SK-N-SH treated with all-trans-retinoic acid at 6 μM for 48 hours (cell line): ENCODE data around the gene ATP6V1F.
"Not testable (repeated sequence)": the region's sequence is repeated elsewhere in the genome, so short reads cannot be mapped to it uniquely, and the experiment has no call there.

Experiments
- ATAC-seq: fragments of 200-7000 bp; cut with Tn5 transposase; 3 replicates; pipeline ENCODE4 v1.9.1; 2020; ENCODE audit warnings: mild to moderate bottlenecking, moderate library complexity
- ARNTL ChIP-seq: fragments of 450-650 bp; formaldehyde crosslinking; IDR thresholded peaks from 2 replicates; pipeline ENCODE4 v1.5.0; 2020; ENCODE audit warnings: low read depth, mild to moderate bottlenecking, moderate library complexity, borderline replicate concordance
- BACH2 ChIP-seq: fragments of 250-450 bp; sonication (Bioruptor Pico); IDR thresholded peaks from 2 replicates; pipeline ENCODE4 v1.9.0; 2021; ENCODE audit warnings: mild to moderate bottlenecking, borderline replicate concordance
- CSDC2 ChIP-seq: fragments of 250-450 bp; sonication (Bioruptor Pico); IDR thresholded peaks from 2 replicates; pipeline ENCODE4 v1.5.0; 2020; ENCODE audit warnings: mild to moderate bottlenecking, moderate library complexity
- ESRRG ChIP-seq: fragments of 250-450 bp; sonication (Bioruptor Pico); IDR thresholded peaks from 2 replicates; pipeline ENCODE4 v1.6.1; 2021; ENCODE audit warnings: mild to moderate bottlenecking
- GLIS3 ChIP-seq: fragments of 250-450 bp; sonication (Bioruptor Pico); IDR thresholded peaks from 2 replicates; pipeline ENCODE4 v1.5.0; 2020; ENCODE audit warnings: mild to moderate bottlenecking, moderate library complexity
- ISL1 ChIP-seq: fragments of 250-450 bp; sonication (Bioruptor Pico); IDR thresholded peaks from 2 replicates; pipeline ENCODE4 v2.1.2; 2022; ENCODE audit warnings: mild to moderate bottlenecking, moderate library complexity
- OSR1 ChIP-seq: fragments of 250-450 bp; sonication (Bioruptor Pico); IDR thresholded peaks from 2 replicates; pipeline ENCODE4 v1.8.0; 2022; ENCODE audit warnings: moderate library complexity, mild to moderate bottlenecking, inconsistent platforms
- PPARA ChIP-seq: fragments of 250-450 bp; sonication (Bioruptor Pico); IDR thresholded peaks from 2 replicates; pipeline ENCODE4 v1.5.0; 2020; ENCODE audit warnings: mild to moderate bottlenecking, borderline replicate concordance
- RARB ChIP-seq: fragments of 250-450 bp; sonication (Bioruptor Pico); IDR thresholded peaks from 2 replicates; pipeline ENCODE4 v1.8.0; 2021; ENCODE audit warnings: mild to moderate bottlenecking, moderate library complexity
- SNAI2 ChIP-seq: fragments of 250-450 bp; sonication (Bioruptor Pico); IDR thresholded peaks from 2 replicates; pipeline ENCODE4 v1.5.0; 2020; ENCODE audit warnings: mild to moderate bottlenecking, moderate library complexity
- TCF4 ChIP-seq: fragments of 250-450 bp; sonication (Bioruptor Pico); IDR thresholded peaks from 2 replicates; pipeline ENCODE4 v1.8.0; 2021; ENCODE audit warnings: mild to moderate bottlenecking, moderate library complexity, borderline replicate concordance
- TOX ChIP-seq: fragments of 250-450 bp; sonication (Bioruptor Pico); IDR thresholded peaks from 2 replicates; pipeline ENCODE4 v1.8.0; 2021; ENCODE audit warnings: mild to moderate bottlenecking, moderate library complexity, borderline replicate concordance
- ZC3H10 ChIP-seq: fragments of 250-450 bp; sonication (Bioruptor Pico); IDR thresholded peaks from 2 replicates; pipeline ENCODE4 v1.5.1; 2021; ENCODE audit warnings: mild to moderate bottlenecking, moderate library complexity
- ZFP3 ChIP-seq: fragments of 250-450 bp; sonication (Bioruptor Pico); IDR thresholded peaks from 2 replicates; pipeline ENCODE4 v1.5.0; 2020; ENCODE audit warnings: mild to moderate bottlenecking, moderate library complexity
- ZFP30 ChIP-seq: fragments of 450-650 bp; formaldehyde crosslinking; IDR thresholded peaks from 2 replicates; pipeline ENCODE4 v1.5.0; 2022; ENCODE audit warnings: mild to moderate bottlenecking, moderate library complexity
- ZNF565 ChIP-seq: fragments of 450-650 bp; formaldehyde crosslinking; conservative IDR thresholded peaks from 2 replicates; pipeline ENCODE4 v1.5.0; 2020; ENCODE audit warnings: low read depth, mild to moderate bottlenecking, moderate library complexity
- ZNF70 ChIP-seq: fragments of 450-650 bp; formaldehyde crosslinking; IDR thresholded peaks from 2 replicates; pipeline ENCODE4 v1.5.0; 2020; ENCODE audit warnings: mild to moderate bottlenecking, moderate library complexity
- ZNF8 ChIP-seq: fragments of 450-650 bp; formaldehyde crosslinking; IDR thresholded peaks from 2 replicates; pipeline ENCODE4 v1.5.0; 2020; ENCODE audit warnings: mild to moderate bottlenecking, moderate library complexity
- TF ChIP-seq, protein P1 (sequence below): fragments of 250-450 bp; sonication (Bioruptor Pico); IDR thresholded peaks from 2 replicates; pipeline ENCODE4 v1.5.1; 2021; ENCODE audit warnings: mild to moderate bottlenecking, moderate library complexity
- TF ChIP-seq, protein P2 (sequence below): fragments of 250-450 bp; sonication (Bioruptor Pico); IDR thresholded peaks from 2 replicates; pipeline ENCODE4 v1.8.0; 2021; ENCODE audit warnings: low read depth, mild to moderate bottlenecking, moderate library complexity, borderline replicate concordance
- TF ChIP-seq, protein P3 (sequence below): fragments of 250-450 bp; sonication (Bioruptor Pico); IDR thresholded peaks from 2 replicates; pipeline ENCODE4 v1.8.0; 2020; ENCODE audit warnings: mild to moderate bottlenecking, moderate library complexity, borderline replicate concordance
- TF ChIP-seq, protein P4 (sequence below): fragments of 250-450 bp; sonication (Bioruptor Pico); IDR thresholded peaks from 2 replicates; pipeline ENCODE4 v1.5.0; 2020; ENCODE audit warnings: mild to moderate bottlenecking, moderate library complexity
- TF ChIP-seq, protein P5 (sequence below): fragments of 250-450 bp; sonication (Bioruptor Pico); IDR thresholded peaks from 2 replicates; pipeline ENCODE4 v1.5.1; 2020; ENCODE audit warnings: low read depth, mild to moderate bottlenecking, moderate library complexity

ATP6V1F gene

DNA sequence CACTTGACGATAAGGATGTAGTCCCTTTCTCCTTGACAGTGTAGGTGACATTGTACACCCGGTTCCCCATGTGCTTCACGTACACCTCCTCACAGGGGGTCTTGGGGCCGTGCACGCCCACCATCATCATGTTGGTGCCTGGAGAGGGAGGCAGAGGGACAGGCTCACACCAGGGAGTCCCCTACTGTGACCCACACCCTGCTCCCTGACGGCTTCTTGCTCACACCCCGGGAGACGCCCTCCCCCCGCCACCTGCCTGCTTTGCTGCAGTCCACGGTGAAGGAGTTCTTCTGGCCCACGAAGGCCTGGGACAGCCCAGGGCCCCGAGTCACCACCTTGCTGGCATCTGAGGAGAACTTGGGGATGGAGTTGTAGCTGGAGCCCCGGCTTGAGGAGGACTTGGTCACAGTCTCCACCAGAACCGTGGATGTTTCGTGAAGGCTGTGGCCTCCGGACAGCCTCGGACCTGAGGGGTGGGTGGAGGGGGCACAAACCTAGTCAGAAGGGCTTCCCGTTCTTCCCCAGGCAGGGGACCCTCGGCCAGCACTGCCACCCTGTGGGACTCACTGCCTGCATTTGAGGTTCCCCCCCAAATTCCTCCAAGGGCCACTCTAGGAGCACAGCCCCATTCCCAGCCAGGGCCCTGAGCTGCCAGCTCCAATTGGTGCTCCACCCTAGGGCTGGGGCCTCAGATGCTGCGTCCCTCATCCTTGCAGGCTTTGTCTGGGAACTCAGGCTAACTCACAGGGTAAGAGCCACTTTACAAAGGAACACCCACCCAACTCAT is 50.2 kb downstream of the ATP6V1F start:
- not testable (repeated sequence) for ATAC-seq

DNA sequence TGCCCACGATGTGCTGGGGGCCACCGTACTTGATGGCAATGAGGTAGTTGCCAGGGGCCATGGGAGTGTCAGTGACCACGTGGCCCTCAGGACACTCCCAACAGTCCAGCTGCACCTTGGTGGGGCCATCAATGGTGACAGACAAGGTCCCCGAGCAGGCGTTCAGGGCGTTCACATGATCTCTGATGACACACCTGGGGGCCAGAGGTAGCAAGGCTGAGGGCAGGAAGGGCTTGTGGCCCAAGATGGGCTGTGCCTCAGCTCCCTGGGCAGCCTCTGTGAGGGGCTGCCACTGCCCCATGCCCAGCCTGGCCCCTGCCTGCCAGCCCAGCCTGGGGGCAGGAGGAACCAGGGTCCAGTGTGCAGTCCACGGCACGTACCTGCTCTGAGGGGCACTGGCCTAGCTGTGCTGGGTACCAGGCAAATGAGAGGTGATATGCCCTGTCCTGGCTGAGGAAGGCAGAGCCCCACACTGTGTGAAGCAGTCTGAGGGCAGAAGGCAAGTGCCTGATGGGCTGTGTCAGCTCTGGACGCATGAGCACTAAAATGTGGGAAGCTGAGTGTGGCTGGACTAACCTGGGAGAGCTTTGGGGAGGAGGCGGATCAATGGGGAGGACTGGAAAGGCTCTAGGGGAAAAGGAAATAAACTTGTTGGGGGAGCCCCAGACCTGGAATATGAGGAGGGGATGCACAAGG is 51.4 kb downstream of the ATP6V1F start:
- ATAC-seq, result no peak
- TF ChIP-seq OSR1 (CRISPR knock-in tag), result no peak
- TF ChIP-seq BACH2 (CRISPR knock-in tag), result no peak
- no peak for TF ChIP-seq ZNF565 (CRISPR knock-in tag)
- TF ChIP-seq ZFP30 (CRISPR knock-in tag), result no peak
- no peak for TF ChIP-seq RARB (CRISPR knock-in tag)
- no peak for TF ChIP-seq ARNTL
- TF ChIP-seq, protein P1, sequence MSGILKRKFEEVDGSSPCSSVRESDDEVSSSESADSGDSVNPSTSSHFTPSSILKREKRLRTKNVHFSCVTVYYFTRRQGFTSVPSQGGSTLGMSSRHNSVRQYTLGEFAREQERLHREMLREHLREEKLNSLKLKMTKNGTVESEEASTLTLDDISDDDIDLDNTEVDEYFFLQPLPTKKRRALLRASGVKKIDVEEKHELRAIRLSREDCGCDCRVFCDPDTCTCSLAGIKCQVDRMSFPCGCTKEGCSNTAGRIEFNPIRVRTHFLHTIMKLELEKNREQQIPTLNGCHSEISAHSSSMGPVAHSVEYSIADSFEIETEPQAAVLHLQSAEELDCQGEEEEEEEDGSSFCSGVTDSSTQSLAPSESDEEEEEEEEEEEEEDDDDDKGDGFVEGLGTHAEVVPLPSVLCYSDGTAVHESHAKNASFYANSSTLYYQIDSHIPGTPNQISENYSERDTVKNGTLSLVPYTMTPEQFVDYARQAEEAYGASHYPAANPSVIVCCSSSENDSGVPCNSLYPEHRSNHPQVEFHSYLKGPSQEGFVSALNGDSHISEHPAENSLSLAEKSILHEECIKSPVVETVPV (CRISPR knock-in tag), result no peak
- TF ChIP-seq, protein P2, sequence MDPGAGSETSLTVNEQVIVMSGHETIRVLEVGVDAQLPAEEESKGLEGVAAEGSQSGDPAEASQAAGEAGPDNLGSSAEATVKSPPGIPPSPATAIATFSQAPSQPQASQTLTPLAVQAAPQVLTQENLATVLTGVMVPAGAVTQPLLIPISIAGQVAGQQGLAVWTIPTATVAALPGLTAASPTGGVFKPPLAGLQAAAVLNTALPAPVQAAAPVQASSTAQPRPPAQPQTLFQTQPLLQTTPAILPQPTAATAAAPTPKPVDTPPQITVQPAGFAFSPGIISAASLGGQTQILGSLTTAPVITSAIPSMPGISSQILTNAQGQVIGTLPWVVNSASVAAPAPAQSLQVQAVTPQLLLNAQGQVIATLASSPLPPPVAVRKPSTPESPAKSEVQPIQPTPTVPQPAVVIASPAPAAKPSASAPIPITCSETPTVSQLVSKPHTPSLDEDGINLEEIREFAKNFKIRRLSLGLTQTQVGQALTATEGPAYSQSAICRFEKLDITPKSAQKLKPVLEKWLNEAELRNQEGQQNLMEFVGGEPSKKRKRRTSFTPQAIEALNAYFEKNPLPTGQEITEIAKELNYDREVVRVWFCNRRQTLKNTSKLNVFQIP (CRISPR knock-in tag), result no peak
- TF ChIP-seq, protein P3, sequence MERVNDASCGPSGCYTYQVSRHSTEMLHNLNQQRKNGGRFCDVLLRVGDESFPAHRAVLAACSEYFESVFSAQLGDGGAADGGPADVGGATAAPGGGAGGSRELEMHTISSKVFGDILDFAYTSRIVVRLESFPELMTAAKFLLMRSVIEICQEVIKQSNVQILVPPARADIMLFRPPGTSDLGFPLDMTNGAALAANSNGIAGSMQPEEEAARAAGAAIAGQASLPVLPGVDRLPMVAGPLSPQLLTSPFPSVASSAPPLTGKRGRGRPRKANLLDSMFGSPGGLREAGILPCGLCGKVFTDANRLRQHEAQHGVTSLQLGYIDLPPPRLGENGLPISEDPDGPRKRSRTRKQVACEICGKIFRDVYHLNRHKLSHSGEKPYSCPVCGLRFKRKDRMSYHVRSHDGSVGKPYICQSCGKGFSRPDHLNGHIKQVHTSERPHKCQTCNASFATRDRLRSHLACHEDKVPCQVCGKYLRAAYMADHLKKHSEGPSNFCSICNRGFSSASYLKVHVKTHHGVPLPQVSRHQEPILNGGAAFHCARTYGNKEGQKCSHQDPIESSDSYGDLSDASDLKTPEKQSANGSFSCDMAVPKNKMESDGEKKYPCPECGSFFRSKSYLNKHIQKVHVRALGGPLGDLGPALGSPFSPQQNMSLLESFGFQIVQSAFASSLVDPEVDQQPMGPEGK, result no peak
- no peak for TF ChIP-seq CSDC2 (CRISPR knock-in tag)
- no peak for TF ChIP-seq GLIS3
- TF ChIP-seq ESRRG (CRISPR knock-in tag), result no peak
- TF ChIP-seq PPARA, result no peak
- TF ChIP-seq SNAI2 (CRISPR knock-in tag), result no peak
- TF ChIP-seq ZFP3, result no peak
- no peak for TF ChIP-seq ZC3H10 (CRISPR knock-in tag)
- TF ChIP-seq TOX (CRISPR knock-in tag), result no peak
- TF ChIP-seq ZNF70 (CRISPR knock-in tag), result no peak
- TF ChIP-seq ZNF8 (CRISPR knock-in tag), result no peak

DNA sequence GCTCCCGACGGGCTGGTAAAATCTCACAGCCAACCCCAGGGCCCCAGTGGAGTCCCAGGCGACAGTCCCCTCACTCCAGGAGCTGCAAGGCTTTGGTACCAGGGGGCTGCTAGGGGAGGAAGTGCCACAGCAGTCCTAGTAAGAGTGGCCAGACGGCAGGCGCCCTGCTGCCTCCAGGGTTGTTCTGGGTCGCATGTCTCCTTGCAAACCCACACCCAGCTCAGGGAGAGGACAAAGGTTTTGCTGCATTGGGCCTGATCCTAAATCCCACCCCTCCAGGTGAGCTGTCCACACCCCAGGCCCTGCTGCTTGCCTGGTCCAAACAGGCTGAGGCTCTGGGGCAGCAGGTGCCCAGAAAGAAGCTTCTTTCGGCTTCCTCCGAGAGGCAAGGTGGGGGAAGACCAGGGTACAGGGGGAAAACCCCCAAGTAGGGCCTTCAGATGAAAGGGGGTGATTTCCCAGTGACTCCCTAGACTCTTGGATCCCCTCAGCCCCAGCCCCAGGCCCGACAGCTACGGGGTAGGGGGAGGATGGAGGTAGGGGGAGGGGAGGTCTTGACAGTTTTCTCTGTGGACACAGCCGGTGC is 52.0 kb downstream of the ATP6V1F start:
- no peak for ATAC-seq
- TF ChIP-seq, protein P4, sequence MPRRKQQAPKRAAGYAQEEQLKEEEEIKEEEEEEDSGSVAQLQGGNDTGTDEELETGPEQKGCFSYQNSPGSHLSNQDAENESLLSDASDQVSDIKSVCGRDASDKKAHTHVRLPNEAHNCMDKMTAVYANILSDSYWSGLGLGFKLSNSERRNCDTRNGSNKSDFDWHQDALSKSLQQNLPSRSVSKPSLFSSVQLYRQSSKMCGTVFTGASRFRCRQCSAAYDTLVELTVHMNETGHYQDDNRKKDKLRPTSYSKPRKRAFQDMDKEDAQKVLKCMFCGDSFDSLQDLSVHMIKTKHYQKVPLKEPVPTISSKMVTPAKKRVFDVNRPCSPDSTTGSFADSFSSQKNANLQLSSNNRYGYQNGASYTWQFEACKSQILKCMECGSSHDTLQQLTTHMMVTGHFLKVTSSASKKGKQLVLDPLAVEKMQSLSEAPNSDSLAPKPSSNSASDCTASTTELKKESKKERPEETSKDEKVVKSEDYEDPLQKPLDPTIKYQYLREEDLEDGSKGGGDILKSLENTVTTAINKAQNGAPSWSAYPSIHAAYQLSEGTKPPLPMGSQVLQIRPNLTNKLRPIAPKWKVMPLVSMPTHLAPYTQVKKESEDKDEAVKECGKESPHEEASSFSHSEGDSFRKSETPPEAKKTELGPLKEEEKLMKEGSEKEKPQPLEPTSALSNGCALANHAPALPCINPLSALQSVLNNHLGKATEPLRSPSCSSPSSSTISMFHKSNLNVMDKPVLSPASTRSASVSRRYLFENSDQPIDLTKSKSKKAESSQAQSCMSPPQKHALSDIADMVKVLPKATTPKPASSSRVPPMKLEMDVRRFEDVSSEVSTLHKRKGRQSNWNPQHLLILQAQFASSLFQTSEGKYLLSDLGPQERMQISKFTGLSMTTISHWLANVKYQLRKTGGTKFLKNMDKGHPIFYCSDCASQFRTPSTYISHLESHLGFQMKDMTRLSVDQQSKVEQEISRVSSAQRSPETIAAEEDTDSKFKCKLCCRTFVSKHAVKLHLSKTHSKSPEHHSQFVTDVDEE, result no peak
- TF ChIP-seq ZNF70 (CRISPR knock-in tag), result no peak
- no peak for TF ChIP-seq TCF4 (CRISPR knock-in tag)
- TF ChIP-seq OSR1 (CRISPR knock-in tag), result no peak
- no peak for TF ChIP-seq ZFP3
- no peak for TF ChIP-seq ESRRG (CRISPR knock-in tag)
- TF ChIP-seq, protein P3, result no peak
- TF ChIP-seq PPARA, result no peak
- TF ChIP-seq CSDC2 (CRISPR knock-in tag), result no peak
- TF ChIP-seq TOX (CRISPR knock-in tag), result no peak
- no peak for TF ChIP-seq ZNF8 (CRISPR knock-in tag)
- TF ChIP-seq ZC3H10 (CRISPR knock-in tag), result no peak
- no peak for TF ChIP-seq BACH2 (CRISPR knock-in tag)
- TF ChIP-seq RARB (CRISPR knock-in tag), result no peak
- TF ChIP-seq SNAI2 (CRISPR knock-in tag), result no peak
- TF ChIP-seq ISL1 (CRISPR knock-in tag), result no peak
- TF ChIP-seq, protein P5, sequence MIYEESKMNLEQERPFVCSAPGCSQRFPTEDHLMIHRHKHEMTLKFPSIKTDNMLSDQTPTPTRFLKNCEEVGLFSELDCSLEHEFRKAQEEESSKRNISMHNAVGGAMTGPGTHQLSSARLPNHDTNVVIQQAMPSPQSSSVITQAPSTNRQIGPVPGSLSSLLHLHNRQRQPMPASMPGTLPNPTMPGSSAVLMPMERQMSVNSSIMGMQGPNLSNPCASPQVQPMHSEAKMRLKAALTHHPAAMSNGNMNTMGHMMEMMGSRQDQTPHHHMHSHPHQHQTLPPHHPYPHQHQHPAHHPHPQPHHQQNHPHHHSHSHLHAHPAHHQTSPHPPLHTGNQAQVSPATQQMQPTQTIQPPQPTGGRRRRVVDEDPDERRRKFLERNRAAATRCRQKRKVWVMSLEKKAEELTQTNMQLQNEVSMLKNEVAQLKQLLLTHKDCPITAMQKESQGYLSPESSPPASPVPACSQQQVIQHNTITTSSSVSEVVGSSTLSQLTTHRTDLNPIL (CRISPR knock-in tag), result no peak
- TF ChIP-seq, protein P2 (CRISPR knock-in tag), result no peak
